RWPE1 (cell line): Measurements from ENCODE around the gene HSD17B2.

Experiments
- CTCF ChIA-PET: fragments of 350-600 bp; sonication (Branson Sonifier 250); formaldehyde crosslinking; extraction: SDS; loops from one replicate; lab custom pipeline; 2021; lab: Yijun Ruan, JAX
- POLR2A ChIA-PET: fragments of 400-600 bp; formaldehyde crosslinking; extraction: SDS; loops from one replicate; lab custom pipeline; 2020; ENCODE audit warnings: antibody characterized with exemption; ENCODE audit not compliant: low non-redundant PET; lab: Yijun Ruan, JAX
- DNase-seq: peaks from one replicate; pipeline ENCODE4 v3.0.0; 2012; ENCODE audit warnings: low spot score
- H3K27ac ChIP-seq: fragments of 450-650 bp; 2 replicates; pipeline ENCODE4 v1.5.1; 2017
- TF ChIP-seq, protein P1 (sequence below): fragments of 450-650 bp; conservative IDR thresholded peaks from 2 replicates; pipeline ENCODE4 v1.5.1; 2017; ENCODE audit warnings: low read depth, mild to moderate bottlenecking

The HSD17B2 gene, protein sequence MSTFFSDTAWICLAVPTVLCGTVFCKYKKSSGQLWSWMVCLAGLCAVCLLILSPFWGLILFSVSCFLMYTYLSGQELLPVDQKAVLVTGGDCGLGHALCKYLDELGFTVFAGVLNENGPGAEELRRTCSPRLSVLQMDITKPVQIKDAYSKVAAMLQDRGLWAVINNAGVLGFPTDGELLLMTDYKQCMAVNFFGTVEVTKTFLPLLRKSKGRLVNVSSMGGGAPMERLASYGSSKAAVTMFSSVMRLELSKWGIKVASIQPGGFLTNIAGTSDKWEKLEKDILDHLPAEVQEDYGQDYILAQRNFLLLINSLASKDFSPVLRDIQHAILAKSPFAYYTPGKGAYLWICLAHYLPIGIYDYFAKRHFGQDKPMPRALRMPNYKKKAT

DNA sequence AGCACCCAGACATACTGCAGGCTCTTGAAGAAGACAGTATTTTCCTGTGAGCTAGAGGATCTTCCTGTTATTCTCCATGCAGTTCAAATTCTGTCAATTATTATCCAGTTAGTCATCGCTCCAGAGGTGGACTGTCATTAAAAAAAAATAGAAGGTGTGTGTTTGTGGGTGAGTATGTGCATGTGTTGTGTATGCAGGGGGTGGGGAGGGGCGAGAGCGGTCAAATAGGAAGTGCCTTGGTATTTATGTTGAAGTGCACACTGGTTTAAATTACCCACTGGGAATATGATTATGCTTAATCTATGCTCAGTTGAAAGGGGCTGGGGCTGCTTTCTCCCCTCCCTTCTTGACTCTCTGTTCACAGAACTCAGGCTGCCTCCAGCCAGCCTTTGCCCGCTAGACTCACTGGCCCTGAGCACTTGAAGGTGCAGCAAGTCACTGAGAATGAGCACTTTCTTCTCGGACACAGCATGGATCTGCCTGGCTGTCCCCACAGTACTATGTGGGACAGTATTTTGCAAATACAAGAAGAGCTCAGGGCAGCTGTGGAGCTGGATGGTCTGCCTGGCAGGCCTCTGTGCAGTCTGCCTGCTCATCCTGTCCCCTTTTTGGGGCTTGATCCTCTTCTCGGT lies at the start of gene HSD17B2:
HSD17B2 (plus strand) TSS at position 273 of the 632 bp plus-strand sequence; CDS start at position 445, 172 bp downstream.
- POLR2A ChIA-PET: no interaction called here
- CTCF ChIA-PET: interaction anchor here (0.6 to 1.2 kb wide), 4 partner anchors 12 to 1317 kb away, joined by 3 to 8 read pairs (median 4); no protein-coding TSS in a partner anchor
- TF ChIP-seq, protein P1, sequence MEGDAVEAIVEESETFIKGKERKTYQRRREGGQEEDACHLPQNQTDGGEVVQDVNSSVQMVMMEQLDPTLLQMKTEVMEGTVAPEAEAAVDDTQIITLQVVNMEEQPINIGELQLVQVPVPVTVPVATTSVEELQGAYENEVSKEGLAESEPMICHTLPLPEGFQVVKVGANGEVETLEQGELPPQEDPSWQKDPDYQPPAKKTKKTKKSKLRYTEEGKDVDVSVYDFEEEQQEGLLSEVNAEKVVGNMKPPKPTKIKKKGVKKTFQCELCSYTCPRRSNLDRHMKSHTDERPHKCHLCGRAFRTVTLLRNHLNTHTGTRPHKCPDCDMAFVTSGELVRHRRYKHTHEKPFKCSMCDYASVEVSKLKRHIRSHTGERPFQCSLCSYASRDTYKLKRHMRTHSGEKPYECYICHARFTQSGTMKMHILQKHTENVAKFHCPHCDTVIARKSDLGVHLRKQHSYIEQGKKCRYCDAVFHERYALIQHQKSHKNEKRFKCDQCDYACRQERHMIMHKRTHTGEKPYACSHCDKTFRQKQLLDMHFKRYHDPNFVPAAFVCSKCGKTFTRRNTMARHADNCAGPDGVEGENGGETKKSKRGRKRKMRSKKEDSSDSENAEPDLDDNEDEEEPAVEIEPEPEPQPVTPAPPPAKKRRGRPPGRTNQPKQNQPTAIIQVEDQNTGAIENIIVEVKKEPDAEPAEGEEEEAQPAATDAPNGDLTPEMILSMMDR: no peak
- DNase-seq: peak; percentile 48
- H3K27ac ChIP-seq: no peak within 1 kb of the TSS

DNA sequence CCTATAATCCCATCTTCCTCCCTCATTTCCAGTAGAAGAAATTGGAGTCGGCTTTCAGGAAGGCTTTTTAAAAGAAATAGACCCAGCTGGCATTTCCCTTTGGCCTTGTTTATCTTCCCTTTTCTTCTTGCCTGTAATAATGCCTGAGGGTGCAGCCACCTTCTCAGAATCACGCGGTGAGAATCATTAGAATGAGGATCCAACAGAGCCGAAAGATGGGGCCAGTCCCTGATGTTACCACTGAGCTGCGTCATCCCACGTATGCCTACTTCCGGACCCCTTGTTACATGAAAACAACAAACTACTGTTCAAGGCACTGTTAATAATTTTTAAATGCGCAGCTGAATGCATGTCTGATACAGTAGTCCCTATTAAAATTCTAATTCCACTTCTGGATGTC lies 47.9 kb upstream of the HSD17B2 start:
- TF ChIP-seq, protein P1: no peak
- ChIA-PET POLR2A (interaction anchor here (0.6 kb wide), 1 partner anchor 28 kb away, joined by 3 read pairs; no protein-coding TSS in a partner anchor), CTCF (no interaction called here)
- no peak overlapping the region for H3K27ac ChIP-seq
- DNase-seq: no peak

DNA sequence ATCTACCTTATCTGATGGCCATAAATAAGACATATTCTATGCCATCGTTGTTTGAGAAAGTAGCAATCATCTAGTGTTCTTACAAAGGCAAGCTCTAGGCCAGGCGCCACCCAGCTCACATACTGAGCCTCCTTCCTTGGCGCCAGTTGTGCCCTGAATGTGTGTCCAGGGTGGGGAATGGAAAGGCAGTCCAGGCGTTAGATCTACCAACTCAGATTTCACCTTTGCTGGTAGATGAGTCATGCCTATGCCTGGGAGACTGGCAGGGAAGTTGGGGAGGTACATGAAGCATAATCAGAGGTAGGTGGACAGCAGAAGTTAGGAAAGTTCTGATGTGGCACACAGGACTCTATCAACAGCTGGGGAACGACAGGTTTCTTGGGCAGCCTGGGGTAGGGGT lies 47.3 kb upstream of the HSD17B2 start:
- no peak for DNase-seq

DNA sequence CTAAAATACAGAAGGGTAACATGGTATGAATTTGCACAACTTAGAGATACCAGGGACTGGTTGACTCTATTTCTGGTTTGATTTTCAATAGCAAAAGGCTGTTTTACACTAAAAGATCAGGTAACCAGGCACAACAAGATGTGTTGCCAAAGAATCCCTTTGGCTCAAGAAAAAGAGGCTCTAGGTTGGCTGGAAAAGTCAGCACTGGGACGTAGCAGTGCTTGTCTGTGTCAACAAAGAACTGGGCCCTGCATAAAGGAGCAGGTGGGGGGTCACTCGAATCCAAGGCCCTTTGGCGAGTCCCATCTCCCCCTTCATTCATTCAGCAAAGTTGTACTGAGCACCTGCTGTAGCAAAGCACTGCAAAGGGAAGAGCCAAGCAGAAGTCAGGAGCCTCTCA lies 42.2 kb upstream of the HSD17B2 start:
- ChIA-PET CTCF (interaction anchor here (0.6 kb wide), 1 partner anchor 238 kb away, joined by 3 read pairs; no protein-coding TSS in a partner anchor), POLR2A (no interaction called here)
- no peak overlapping the region for H3K27ac ChIP-seq
- no peak for DNase-seq
- TF ChIP-seq, protein P1: no peak

More for the DNA sequence above, 47.3 kb upstream of the HSD17B2 start:
- POLR2A ChIA-PET: no interaction called here
- TF ChIP-seq, protein P1: no peak
- CTCF ChIA-PET: no interaction called here
- no peak overlapping the region for H3K27ac ChIP-seq

DNA sequence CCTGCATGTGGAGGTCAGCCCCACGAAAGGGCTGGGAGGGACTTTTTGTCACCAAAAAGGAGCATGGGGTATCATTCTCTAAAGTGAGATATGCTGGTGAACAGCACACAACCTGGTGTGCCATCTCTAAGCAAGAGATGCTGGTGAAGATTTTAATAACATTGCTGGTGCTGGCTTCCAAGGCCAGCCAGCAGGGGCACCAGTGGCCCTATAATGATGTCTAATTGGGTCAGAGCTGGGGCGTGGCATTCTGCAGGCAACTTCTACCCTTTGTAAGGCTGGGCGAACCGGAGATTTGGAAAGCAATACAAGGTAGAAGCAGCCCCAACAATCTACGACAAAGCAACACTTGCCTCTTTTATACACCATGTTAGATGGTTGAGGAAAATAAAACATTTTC lies 40.6 kb upstream of the HSD17B2 start:
- POLR2A ChIA-PET: no interaction called here
- TF ChIP-seq, protein P1: no peak
- H3K27ac ChIP-seq: no peak overlapping the region
- no peak for DNase-seq
- CTCF ChIA-PET: interaction anchor here (0.9 kb wide), 1 partner anchor 53 kb away, joined by 3 read pairs; no protein-coding TSS in a partner anchor

DNA sequence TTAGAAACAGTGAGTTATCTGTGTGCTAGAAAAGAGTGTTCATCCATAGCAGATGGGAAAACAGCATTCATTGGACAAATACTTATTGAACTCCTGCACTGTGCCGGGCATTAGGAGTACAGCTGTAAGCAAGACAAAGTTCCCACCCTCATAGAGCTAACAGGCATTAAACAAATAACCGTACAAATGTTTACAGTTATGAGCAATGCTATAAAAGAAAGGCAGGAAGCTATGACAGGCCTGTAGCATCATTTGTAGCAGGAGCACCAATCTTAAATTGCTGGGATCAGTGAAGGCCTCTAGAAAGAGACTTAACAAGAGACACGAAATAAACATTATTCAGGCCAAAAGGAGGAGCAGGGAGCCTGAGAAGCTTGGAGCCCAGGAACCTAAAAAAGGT lies 39.4 kb upstream of the HSD17B2 start:
- TF ChIP-seq, protein P1: no peak
- CTCF ChIA-PET: interaction anchor here (0.6 to 1.4 kb wide), 2 partner anchors 16 to 106 kb away, joined by 3 read pairs; partner anchors contain the start of gene SDR42E1
- DNase-seq: no peak
- no peak overlapping the region for H3K27ac ChIP-seq
- POLR2A ChIA-PET: interaction anchor here (0.6 kb wide), 1 partner anchor 1097 kb away, joined by 3 read pairs; no protein-coding TSS in a partner anchor
